Naive thymus-derived CD8-positive, alpha-beta T cell (primary cell): ENCODE measurements around the gene EMC7. TPM values are rescaled to one million over a fixed set of nuclear protein-coding genes. Genes with fewer than 3 reads are reported as not detected.
A peak's percentile ranks its signal among the peaks of the same experiment; 100 is the strongest.

Experiments
- ATAC-seq, 2 donors: fragments of 150-1000 bp; cut with Tn5 transposase in 1 of 2; sonication (Bioruptor Pico), chemical (Tn5 transposase) in 1 of 2; 1 replicate in 1 of 2; 2 replicates in 1 of 2; pipeline ENCODE4 v1.10.0; 2021; ENCODE audit warnings: mild to moderate bottlenecking in 2 of 2, moderate library complexity in 2 of 2
- POLR2A ChIA-PET: fragments of 350-600 bp; sonication (Branson Sonifier 250); formaldehyde crosslinking; loops from one replicate; lab custom pipeline; 2021; ENCODE audit warnings: antibody characterized with exemption; lab: Charles Lee
- DNase-seq, 10 donors: peaks; one replicate each; pipeline versions ENCODE4 v3.0.0 to v3.0.0-alpha.2; 2020 to 2022
- H3K27ac Mint-ChIP-seq, 10 donors: one replicate each; pipeline ENCODE4 v1.8.0; 2020 to 2022; ENCODE audit warnings: mild to moderate bottlenecking in 10 of 10, mixed read lengths in 10 of 10, moderate library complexity in 4 of 10, inconsistent platforms in 1 of 10
- H3K27me3 Mint-ChIP-seq, 5 donors: one replicate each; pipeline ENCODE4 v1.8.0; 2021 to 2022; ENCODE audit warnings: mixed read lengths in 5 of 5
- H3K36me3 Mint-ChIP-seq, 3 donors: one replicate each; pipeline ENCODE4 v1.8.0; 2020 to 2022; ENCODE audit warnings: mixed read lengths in 3 of 3, mild to moderate bottlenecking in 2 of 3, inconsistent platforms in 1 of 3
- H3K4me1 Mint-ChIP-seq, 4 donors: one replicate each; pipeline ENCODE4 v1.8.0; 2021 to 2022; ENCODE audit warnings: mixed read lengths in 4 of 4
- H3K4me3 Mint-ChIP-seq, 10 donors: one replicate each; pipeline ENCODE4 v1.8.0; 2020 to 2022; ENCODE audit warnings: mild to moderate bottlenecking in 10 of 10, mixed read lengths in 10 of 10, moderate library complexity in 6 of 10, inconsistent platforms in 1 of 10
- H3K9me3 Mint-ChIP-seq, 9 donors: one replicate each; pipeline ENCODE4 v1.8.0; 2020 to 2022; ENCODE audit warnings: mixed read lengths in 9 of 9, mild to moderate bottlenecking in 3 of 9, inconsistent platforms in 1 of 9, moderate library complexity in 1 of 9
- polyA plus RNA-seq, 3 donors: library from polyadenylated mRNA; unstranded; fragments of 300-500 nt; fragmentation: Illumina TruSeq; gene quantifications; one replicate each; pipeline ENCODE4 v1.2.3, GENCODE V29; 2021
- total RNA-seq, 8 experiments: library from RNA in 2 of 8; stranded (reverse) in 2 of 8; gene quantifications; one replicate each; pipeline ENCODE4 v1.2.3 and lab custom pipeline; 2021 to 2026

The EMC7 gene
- total and polyA plus RNA-seq, 5 experiments from 2014 or later, result 32.9 to 116 (median 88.0) TPM

DNA sequence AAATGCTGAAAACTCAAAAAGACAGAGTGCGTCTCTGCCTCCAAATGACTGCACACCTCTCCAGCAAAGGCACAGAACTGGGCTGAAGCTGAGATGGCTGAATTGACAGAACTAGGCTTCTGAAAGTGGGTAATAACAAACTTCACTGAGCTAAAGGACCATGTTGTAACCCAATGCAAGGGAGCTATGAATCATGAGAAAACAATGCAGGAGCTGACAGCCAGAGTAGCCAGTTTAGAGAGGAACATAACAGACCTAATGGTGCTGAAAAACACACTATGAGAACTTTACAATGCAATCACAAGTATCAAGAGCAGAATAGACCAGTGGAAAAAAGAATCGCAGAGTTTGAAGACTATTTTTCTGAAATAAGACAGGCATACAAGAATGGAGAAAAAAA is 52.5 kb downstream of the EMC7 start:
- H3K4me3 Mint-ChIP-seq, result no peak overlapping the region
- H3K9me3 Mint-ChIP-seq, result peaks cover 7 to 35% (median 28%) of the 10 kb centered on the region in 9 donors
- no peaks in the 10 kb centered on the region for H3K4me1 Mint-ChIP-seq
- no peak for ATAC-seq
- peaks cover 0 to 5% (median 0%) of the 10 kb centered on the region in 5 donors for H3K27me3 Mint-ChIP-seq
- POLR2A ChIA-PET, result no interaction called here
- no peak overlapping the region for H3K27ac Mint-ChIP-seq
- DNase-seq, result no peak
- H3K36me3 Mint-ChIP-seq, result peaks cover 10 to 24% (median 21%) of the 10 kb centered on the region in 3 donors

DNA sequence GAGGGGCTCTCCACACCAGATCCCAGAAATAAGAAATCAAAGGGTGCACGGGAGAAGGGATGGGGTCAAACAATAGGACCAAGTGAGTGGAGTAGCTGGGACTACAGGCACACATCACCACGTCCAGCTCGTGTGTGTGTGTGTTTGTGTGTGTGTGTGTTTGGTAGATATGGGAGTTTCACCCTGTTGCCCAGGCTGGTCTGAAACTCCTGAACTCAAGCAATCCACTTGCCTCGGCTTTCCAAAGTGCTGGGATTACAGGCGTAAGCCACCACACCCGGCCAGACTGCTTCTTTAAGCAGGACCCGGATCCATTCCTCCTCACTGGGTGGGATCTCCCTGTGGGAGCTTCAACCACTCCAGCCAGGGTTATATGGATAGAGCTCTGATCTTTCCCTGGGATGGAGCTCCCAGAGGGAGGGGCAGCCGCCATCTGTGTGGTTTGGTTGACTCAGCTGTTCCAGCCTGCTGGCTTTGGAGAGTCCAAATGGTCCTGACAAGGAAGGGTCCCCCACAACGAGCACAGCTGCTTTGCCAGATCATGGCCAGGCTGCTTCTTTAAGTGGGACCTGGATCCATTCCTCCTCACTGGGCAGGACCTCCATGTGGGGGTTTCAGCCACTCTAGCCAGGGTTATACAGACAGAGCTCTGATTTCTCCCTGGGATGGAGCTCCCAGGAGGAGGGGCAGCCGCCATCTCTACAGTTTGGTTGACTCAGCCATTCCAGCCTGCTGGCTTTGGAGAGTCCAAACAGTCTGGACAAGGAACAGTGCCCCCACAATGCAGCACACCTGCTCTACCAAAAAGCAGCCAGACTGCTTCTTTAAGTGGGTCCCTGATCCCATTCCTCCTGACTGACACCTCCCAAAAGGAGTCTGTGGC is 53.5 kb downstream of the EMC7 start:
- Mint-ChIP-seq H3K27me3 (peaks cover 0 to 5% (median 0%) of the 10 kb centered on the region in 5 donors), H3K4me1 (no peaks in the 10 kb centered on the region), H3K9me3 (peaks cover 7 to 35% (median 28%) of the 10 kb centered on the region in 9 donors), H3K27ac (peak overlapping the region in 1 of 10 donors; percentile 12), H3K36me3 (peaks cover 10 to 24% (median 21%) of the 10 kb centered on the region in 3 donors), H3K4me3 (no peak overlapping the region)
- ATAC-seq, result no peak
- POLR2A ChIA-PET, result interaction anchor here (0.6 kb wide), 1 partner anchor 294 kb away, joined by 4 read pairs; no protein-coding TSS in a partner anchor
- DNase-seq, result no peak

DNA sequence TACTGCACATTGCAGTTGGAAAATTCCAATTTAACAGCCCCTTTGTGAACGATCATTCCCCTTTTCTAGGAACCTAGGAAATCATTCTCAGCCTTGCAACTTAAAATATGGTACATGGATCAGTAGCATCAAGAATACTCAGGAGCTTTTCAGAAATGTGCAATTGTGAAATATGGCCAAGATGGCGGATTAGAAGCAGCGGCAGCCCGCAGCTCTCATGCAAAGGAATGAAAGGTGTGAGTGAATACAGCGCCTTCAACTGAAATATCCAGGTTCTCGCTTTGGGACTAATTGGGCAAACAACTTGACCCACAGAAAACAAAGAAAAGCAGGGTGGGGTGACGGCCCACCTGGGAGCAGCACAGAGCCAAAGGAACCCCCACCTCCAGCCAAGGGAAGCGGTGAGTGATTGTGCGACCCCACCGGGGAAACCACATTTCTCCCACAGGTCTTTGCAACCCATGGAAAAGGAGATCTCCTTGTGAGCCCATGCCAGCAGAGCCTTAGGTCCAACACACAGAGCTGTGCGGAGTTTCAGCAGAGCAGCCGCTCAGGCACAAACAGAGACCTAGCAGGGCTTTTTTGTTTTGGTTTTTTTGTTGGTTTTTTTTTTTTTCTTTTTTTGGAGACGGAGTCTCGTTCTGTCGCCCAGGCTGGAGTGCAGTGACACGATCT is 55.1 kb downstream of the EMC7 start:
- Mint-ChIP-seq H3K27me3 (peaks cover 0 to 5% (median 0%) of the 10 kb centered on the region in 5 donors), H3K9me3 (peaks cover 7 to 28% (median 23%) of the 10 kb centered on the region in 9 donors), H3K27ac (no peak overlapping the region), H3K36me3 (peaks cover 10 to 21% (median 18%) of the 10 kb centered on the region in 3 donors), H3K4me1 (no peaks in the 10 kb centered on the region), H3K4me3 (no peak overlapping the region)
- POLR2A ChIA-PET, result no interaction called here
- DNase-seq (no peak), ATAC-seq (no peak)

DNA sequence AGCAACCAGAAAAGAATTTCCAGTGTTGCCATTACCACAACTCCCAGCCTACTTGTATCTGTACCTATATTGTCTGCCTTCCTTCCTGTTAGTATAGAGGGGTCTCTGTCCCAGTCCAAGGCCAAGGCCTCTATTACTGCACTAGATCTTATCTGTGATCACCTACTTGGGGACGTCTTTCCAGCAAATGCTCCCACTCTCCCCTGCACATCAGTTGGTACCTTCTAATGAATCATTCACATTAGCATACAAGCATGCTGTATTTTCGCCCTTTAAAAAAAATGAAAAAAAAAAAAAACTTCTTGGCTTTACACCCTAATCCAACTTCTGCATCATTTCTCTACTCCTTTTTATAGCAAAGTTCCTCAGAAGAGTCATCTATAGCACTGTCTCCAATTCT is 57.8 kb downstream of the EMC7 start:
- H3K27ac Mint-ChIP-seq, result no peak overlapping the region
- POLR2A ChIA-PET, result interaction anchor here (0.8 kb wide), 1 partner anchor 294 kb away, joined by 3 read pairs; the partner anchor contains the start of gene SLC12A6
- DNase-seq (no peak), ATAC-seq (no peak)
- peaks cover 9 to 15% (median 12%) of the 10 kb centered on the region in 4 donors for H3K4me1 Mint-ChIP-seq
- no peaks in the 10 kb centered on the region for H3K27me3 Mint-ChIP-seq
- no peaks in the 10 kb centered on the region for H3K36me3 Mint-ChIP-seq
- H3K4me3 Mint-ChIP-seq, result no peak overlapping the region
- peaks cover 0 to 4% (median 0%) of the 10 kb centered on the region in 9 donors for H3K9me3 Mint-ChIP-seq

DNA sequence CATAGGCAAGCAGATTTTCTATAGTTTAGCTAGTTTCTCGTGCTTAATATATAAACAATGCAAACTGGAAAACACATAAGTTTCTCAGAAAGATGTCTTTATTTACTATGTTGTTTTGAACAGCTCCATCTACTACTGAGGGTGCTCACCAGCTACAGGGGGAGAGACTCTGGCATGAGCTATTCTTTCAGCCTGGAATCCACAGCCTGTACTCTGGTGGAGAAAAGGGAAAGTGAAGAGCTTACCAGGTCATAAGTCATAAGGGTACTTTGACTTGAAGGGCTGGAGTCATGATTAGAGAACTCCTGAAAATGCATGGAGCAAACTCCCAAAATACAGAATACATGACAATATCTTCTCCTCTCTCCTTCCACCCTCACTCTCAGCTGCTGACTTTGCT is 58.3 kb downstream of the EMC7 start:
- H3K27ac Mint-ChIP-seq, result peak overlapping the region in 1 of 10 donors; percentile 9
- ATAC-seq (no peak), DNase-seq (no peak)
- H3K9me3 Mint-ChIP-seq, result no peaks in the 10 kb centered on the region
- no peaks in the 10 kb centered on the region for H3K27me3 Mint-ChIP-seq
- no peaks in the 10 kb centered on the region for H3K36me3 Mint-ChIP-seq
- H3K4me1 Mint-ChIP-seq, result peaks cover 9 to 15% (median 12%) of the 10 kb centered on the region in 4 donors
- POLR2A ChIA-PET, result interaction anchor here (0.8 kb wide), 1 partner anchor 294 kb away, joined by 3 read pairs; the partner anchor contains the start of gene SLC12A6
- no peak overlapping the region for H3K4me3 Mint-ChIP-seq

DNA sequence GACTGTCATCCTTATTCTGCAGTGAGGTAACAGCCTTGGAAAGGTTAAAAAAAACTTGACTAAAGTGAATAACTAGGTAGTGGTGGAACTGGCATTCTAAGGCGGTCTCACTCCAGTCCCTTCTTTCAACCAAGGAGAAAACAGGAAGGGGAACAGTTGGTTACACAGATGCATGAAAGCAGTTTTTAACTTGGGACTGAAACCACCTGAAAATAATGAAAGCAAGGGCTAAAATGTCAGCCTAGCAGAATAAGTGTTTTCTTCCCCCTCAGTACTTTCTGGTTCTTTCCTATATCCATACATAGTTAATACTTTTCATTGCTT is 61.9 kb downstream of the EMC7 start:
- Mint-ChIP-seq H3K4me3 (peak overlapping the region; percentile 83 to 94 (median 90)), H3K36me3 (no peaks in the 10 kb centered on the region), H3K9me3 (no peaks in the 10 kb centered on the region), H3K4me1 (peaks cover 11 to 21% (median 18%) of the 10 kb centered on the region in 4 donors), H3K27me3 (no peaks in the 10 kb centered on the region), H3K27ac (peak overlapping the region; percentile 83 to 95 (median 92))
- POLR2A ChIA-PET, result interaction anchor here (1.3 to 2.8 kb wide), 4 partner anchors 21 to 170 kb away, joined by 5 to 19 read pairs (median 6); partner anchors contain the start of genes EMC7, KATNBL1 and PGBD4
- no peak for DNase-seq
- no peak for ATAC-seq

DNA sequence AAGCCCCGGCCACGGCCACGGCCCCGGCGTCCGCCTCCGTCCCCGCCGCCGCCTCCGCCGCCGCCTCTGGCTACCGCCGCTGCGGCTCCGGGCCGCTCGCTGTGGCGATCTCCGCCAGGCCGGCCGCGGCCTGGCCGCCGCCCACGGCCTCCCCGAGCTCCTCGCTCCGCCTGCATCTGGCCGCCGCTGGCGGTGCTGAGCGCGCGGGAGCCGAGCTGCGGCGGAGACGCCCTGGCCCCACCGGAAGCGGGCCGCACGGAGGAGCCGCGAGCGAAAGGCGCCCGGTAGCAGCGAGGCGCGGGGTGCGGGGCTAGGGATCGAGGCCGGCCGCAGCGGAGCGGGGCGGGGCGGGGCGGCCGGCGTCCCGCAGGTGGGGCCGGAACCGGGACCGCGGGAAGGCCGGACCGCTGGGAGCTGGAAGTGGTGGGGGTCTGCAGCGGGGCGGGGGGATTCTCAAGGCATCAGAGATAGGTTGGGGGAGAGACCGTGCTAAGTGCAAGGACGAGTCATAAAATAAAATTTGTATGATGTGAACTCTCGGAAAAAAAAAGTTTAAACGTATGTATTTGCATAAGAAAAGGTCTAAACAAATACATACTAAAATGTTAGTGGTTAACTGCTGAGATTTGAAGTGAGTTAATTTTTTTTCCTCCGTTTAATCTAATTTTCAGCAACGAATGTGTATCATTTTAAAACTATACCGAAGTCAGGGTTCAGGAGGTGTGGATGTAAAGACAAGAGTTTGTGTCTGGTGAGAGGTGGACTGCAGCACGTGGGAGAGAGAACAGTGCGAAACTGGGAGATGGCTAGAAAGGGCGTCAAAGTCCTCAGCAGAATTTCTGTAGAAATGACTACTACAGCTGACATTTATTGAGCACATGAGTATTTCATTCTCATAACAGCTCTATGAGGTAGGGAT is 62.5 kb downstream of the EMC7 start, which contains the start of gene AVEN:
TSS of gene AVEN (minus strand) at position 334 of the 919 bp plus-strand sequence. CDS start at position 176, 158 bp downstream.
- DNase-seq, result peak; percentile 17 to 75 (median 56)
- H3K9me3 Mint-ChIP-seq, result no peaks in the 10 kb centered on the region
- peak within 1 kb of the TSS; percentile 89 to 98 (median 94) for H3K4me3 Mint-ChIP-seq
- H3K27ac Mint-ChIP-seq, result peak within 1 kb of the TSS; percentile 89 to 98 (median 95)
- H3K27me3 Mint-ChIP-seq, result no peaks in the 10 kb centered on the region
- no peaks in the 10 kb centered on the region for H3K36me3 Mint-ChIP-seq
- ATAC-seq, result peak; percentile 78 to 80
- H3K4me1 Mint-ChIP-seq, result peaks cover 11 to 21% (median 18%) of the 10 kb centered on the region in 4 donors
- POLR2A ChIA-PET, result interaction anchor here (0.6 to 2.8 kb wide), 9 partner anchors 22 to 949 kb away, joined by 3 to 19 read pairs (median 5); partner anchors contain the start of genes EMC4, EMC7, KATNBL1 and PGBD4

DNA sequence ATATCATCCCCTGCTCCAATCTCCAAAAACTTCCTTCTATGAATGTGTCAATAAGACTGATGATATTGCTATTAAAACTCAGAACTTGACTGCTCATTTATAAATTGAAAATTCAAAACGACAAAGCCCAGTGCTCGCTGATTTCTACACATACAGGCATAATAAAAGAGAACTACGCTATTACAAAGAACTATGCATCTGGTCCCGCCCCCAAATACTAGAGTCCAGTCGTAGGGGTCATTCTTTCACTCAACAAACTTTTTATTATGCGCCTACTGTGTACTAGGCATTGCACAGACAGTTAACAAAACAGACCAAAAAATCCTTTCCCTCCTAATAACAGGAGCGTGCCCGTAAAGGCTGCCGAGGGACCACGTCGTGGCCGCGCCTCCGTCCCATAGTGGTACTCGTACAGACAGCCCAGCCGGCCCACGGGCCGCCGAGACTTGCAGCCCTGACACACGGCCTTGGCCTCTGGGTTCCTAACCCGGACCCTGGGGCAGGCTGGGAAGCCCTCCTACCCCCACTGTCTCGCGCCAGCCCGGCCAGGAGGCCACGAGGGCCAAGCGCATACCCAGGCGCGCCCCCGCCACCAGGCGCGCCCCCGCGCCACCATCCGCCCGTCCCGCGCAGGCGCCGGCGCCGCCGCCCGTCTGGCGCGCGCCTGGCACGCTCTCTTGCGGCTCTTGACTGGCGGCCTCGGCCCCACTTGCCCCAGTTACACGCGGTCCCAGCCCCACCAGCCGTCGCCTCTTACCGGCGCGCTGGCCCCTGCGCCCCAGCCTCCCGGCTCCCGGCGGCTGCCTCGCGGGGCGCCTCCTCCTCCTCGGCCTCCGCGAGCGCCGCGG is 63.4 kb downstream of the EMC7 start:
- H3K36me3 Mint-ChIP-seq, result no peaks in the 10 kb centered on the region
- POLR2A ChIA-PET, result interaction anchor here (0.6 to 2.8 kb wide), 6 partner anchors 23 to 950 kb away, joined by 3 to 19 read pairs (median 4); partner anchors contain the start of genes EMC7, KATNBL1, PGBD4 and ZNF770
- no peaks in the 10 kb centered on the region for H3K27me3 Mint-ChIP-seq
- peaks cover 11 to 21% (median 18%) of the 10 kb centered on the region in 4 donors for H3K4me1 Mint-ChIP-seq
- no peaks in the 10 kb centered on the region for H3K9me3 Mint-ChIP-seq
- H3K4me3 Mint-ChIP-seq, result peak overlapping the region; percentile 89 to 98 (median 94)
- H3K27ac Mint-ChIP-seq, result peak overlapping the region; percentile 71 to 98 (median 95)
- peak; percentile 82 to 83 for ATAC-seq
- DNase-seq, result peak in 9 of 10 donors; percentile 52 to 80 (median 65)
